ENCODE data around the gene FRMD7.

Gene FRMD7

GRCh38 chrX:132085786-132086185 is 42.0 kb downstream of the FRMD7 start:
- Histone ChIP-seq H2BK15ac (ENCODE audit: low read length) (no peak overlapping the region), H2AK5ac (ENCODE audit: low read depth, low read length) (no peak overlapping the region), H3K9me3 (replicated peaks in 1 of 2; ENCODE audit: control insufficient read depth in 2 of 2, insufficient read depth in 1 of 2, low read depth in 1 of 2, low read length in 2 of 2) (no peaks in the 10 kb centered on the region), H2BK12ac (ENCODE audit: low read length) (no peak overlapping the region), H2BK5ac (ENCODE audit: low read length) (no peak overlapping the region), H3K4me2 (ENCODE audit: insufficient read depth, low read length, poor library complexity, severe bottlenecking) (no peak overlapping the region), H3K36me3 (replicated peaks in 1 of 2; ENCODE audit: control insufficient read depth in 2 of 2, insufficient read depth in 2 of 2, low read length in 2 of 2) (no peaks in the 10 kb centered on the region), H3K4me3 (ENCODE audit: low read length in 2 of 2) (no peak overlapping the region), H3K14ac (ENCODE audit: low read length) (no peak overlapping the region), H3K4ac (ENCODE audit: low read length) (no peak overlapping the region), H2BK120ac (ENCODE audit: low read depth, low read length) (no peak overlapping the region), H3K27me3 (ENCODE audit: control insufficient read depth in 3 of 3, insufficient read depth in 3 of 3, low read depth in 1 of 3, low read length in 3 of 3) (peaks cover 0 to 39% (median 0%) of the 10 kb centered on the region in 3 experiments), H4K91ac (ENCODE audit: low read depth, low read length, poor library complexity) (no peak overlapping the region), H4K8ac (ENCODE audit: low read depth, low read length) (no peak overlapping the region), H3K23ac (ENCODE audit: low read depth, low read length, poor library complexity) (no peak overlapping the region), H3K18ac (ENCODE audit: low read length) (no peak overlapping the region), H2AFZ (ENCODE audit: low read length) (no peak overlapping the region), H3K79me1 (ENCODE audit: low read depth, low read length) (no peaks in the 10 kb centered on the region), H3K4me1 (ENCODE audit: control insufficient read depth in 2 of 2, insufficient read depth in 1 of 2, low read depth in 1 of 2, low read length in 2 of 2) (no peaks in the 10 kb centered on the region), H3K27ac (replicated peaks; ENCODE audit: low read length) (no peak overlapping the region), H3K9ac (ENCODE audit: low read depth, low read length, poor library complexity) (no peak overlapping the region)
- no peak for DNase-seq (ENCODE audit: low spot score)
- no CpG with 5 or more reads among the region's 3 CpGs for WGBS, 2 donors (ENCODE audit: extremely low coverage in 2 of 2, insufficient read length in 2 of 2, insufficient replicate concordance in 1 of 2)

GRCh38 chrX:132077912-132078311 is 49.9 kb downstream of the FRMD7 start:
- H3K9ac ChIP-seq (ENCODE audit: low read depth, low read length, poor library complexity): no peak overlapping the region
- H3K4me1 ChIP-seq (ENCODE audit: control insufficient read depth in 2 of 2, insufficient read depth in 1 of 2, low read depth in 1 of 2, low read length in 2 of 2): no peaks in the 10 kb centered on the region
- H3K36me3 ChIP-seq (replicated peaks in 1 of 2; ENCODE audit: control insufficient read depth in 2 of 2, insufficient read depth in 2 of 2, low read length in 2 of 2): no peaks in the 10 kb centered on the region
- no peak overlapping the region for H3K14ac ChIP-seq (ENCODE audit: low read length)
- peaks cover 0 to 21% (median 0%) of the 10 kb centered on the region in 3 experiments for H3K27me3 ChIP-seq (ENCODE audit: control insufficient read depth in 3 of 3, insufficient read depth in 3 of 3, low read depth in 1 of 3, low read length in 3 of 3)
- no peak overlapping the region for H2AFZ ChIP-seq (ENCODE audit: low read length)
- H4K8ac ChIP-seq (ENCODE audit: low read depth, low read length): no peak overlapping the region
- no peak overlapping the region for H2BK15ac ChIP-seq (ENCODE audit: low read length)
- H3K9me3 ChIP-seq (replicated peaks in 1 of 2; ENCODE audit: control insufficient read depth in 2 of 2, insufficient read depth in 1 of 2, low read depth in 1 of 2, low read length in 2 of 2): no peaks in the 10 kb centered on the region
- H3K4me2 ChIP-seq (ENCODE audit: insufficient read depth, low read length, poor library complexity, severe bottlenecking): no peak overlapping the region
- H3K79me1 ChIP-seq (ENCODE audit: low read depth, low read length): no peaks in the 10 kb centered on the region
- no peak overlapping the region for H3K27ac ChIP-seq (replicated peaks; ENCODE audit: low read length)
- H3K4ac ChIP-seq (ENCODE audit: low read length): no peak overlapping the region
- H2BK5ac ChIP-seq (ENCODE audit: low read length): no peak overlapping the region
- H2BK12ac ChIP-seq (ENCODE audit: low read length): no peak overlapping the region
- no peak overlapping the region for H2AK5ac ChIP-seq (ENCODE audit: low read depth, low read length)
- H3K4me3 ChIP-seq (ENCODE audit: low read length in 2 of 2): no peak overlapping the region
- H4K91ac ChIP-seq (ENCODE audit: low read depth, low read length, poor library complexity): no peak overlapping the region
- no peak overlapping the region for H3K18ac ChIP-seq (ENCODE audit: low read length)
- no peak overlapping the region for H2BK120ac ChIP-seq (ENCODE audit: low read depth, low read length)
- WGBS, 2 donors (ENCODE audit: extremely low coverage in 2 of 2, insufficient read length in 2 of 2, insufficient replicate concordance in 1 of 2): no CpG with 5 or more reads among the region's 3 CpGs
- no peak for DNase-seq (ENCODE audit: low spot score)
- H3K23ac ChIP-seq (ENCODE audit: low read depth, low read length, poor library complexity): no peak overlapping the region

GRCh38 chrX:132077414-132077813 is 50.4 kb downstream of the FRMD7 start:
- no peak overlapping the region for H2AFZ ChIP-seq (ENCODE audit: low read length)
- H3K27me3 ChIP-seq (ENCODE audit: control insufficient read depth in 3 of 3, insufficient read depth in 3 of 3, low read depth in 1 of 3, low read length in 3 of 3): peaks cover 0 to 21% (median 0%) of the 10 kb centered on the region in 3 experiments
- no CpG with 5 or more reads among the region's 1 CpG for WGBS, 2 donors (ENCODE audit: extremely low coverage in 2 of 2, insufficient read length in 2 of 2, insufficient replicate concordance in 1 of 2)

GRCh38 chrX:132071254-132071653 is 56.6 kb downstream of the FRMD7 start:
- Histone ChIP-seq H4K8ac (ENCODE audit: low read depth, low read length) (no peak overlapping the region), H2BK5ac (ENCODE audit: low read length) (no peak overlapping the region), H4K91ac (ENCODE audit: low read depth, low read length, poor library complexity) (no peak overlapping the region), H3K4me2 (ENCODE audit: insufficient read depth, low read length, poor library complexity, severe bottlenecking) (no peak overlapping the region), H3K79me1 (ENCODE audit: low read depth, low read length) (no peaks in the 10 kb centered on the region), H2AK5ac (ENCODE audit: low read depth, low read length) (no peak overlapping the region), H3K36me3 (replicated peaks in 1 of 2; ENCODE audit: control insufficient read depth in 2 of 2, insufficient read depth in 2 of 2, low read length in 2 of 2) (peaks cover 0 to 6% of the 10 kb centered on the region in 2 donors), H3K9me3 (replicated peaks in 1 of 2; ENCODE audit: control insufficient read depth in 2 of 2, insufficient read depth in 1 of 2, low read depth in 1 of 2, low read length in 2 of 2) (no peaks in the 10 kb centered on the region), H3K4ac (ENCODE audit: low read length) (no peak overlapping the region), H3K4me3 (ENCODE audit: low read length in 2 of 2) (no peak overlapping the region), H3K23ac (ENCODE audit: low read depth, low read length, poor library complexity) (no peak overlapping the region), H3K27ac (replicated peaks; ENCODE audit: low read length) (no peak overlapping the region), H2BK120ac (ENCODE audit: low read depth, low read length) (no peak overlapping the region), H3K27me3 (ENCODE audit: control insufficient read depth in 3 of 3, insufficient read depth in 3 of 3, low read depth in 1 of 3, low read length in 3 of 3) (peaks cover 0 to 1% (median 0%) of the 10 kb centered on the region in 3 experiments), H3K9ac (ENCODE audit: low read depth, low read length, poor library complexity) (no peak overlapping the region), H2BK15ac (ENCODE audit: low read length) (no peak overlapping the region), H3K14ac (ENCODE audit: low read length) (no peak overlapping the region), H3K18ac (ENCODE audit: low read length) (no peak overlapping the region), H2BK12ac (ENCODE audit: low read length) (no peak overlapping the region), H3K4me1 (ENCODE audit: control insufficient read depth in 2 of 2, insufficient read depth in 1 of 2, low read depth in 1 of 2, low read length in 2 of 2) (no peaks in the 10 kb centered on the region), H2AFZ (ENCODE audit: low read length) (no peak overlapping the region)
- DNase-seq (ENCODE audit: low spot score): no peak

More at GRCh38 chrX:132077414-132077813, 50.4 kb downstream of the FRMD7 start:
- Histone ChIP-seq H3K4ac (ENCODE audit: low read length) (no peak overlapping the region), H4K91ac (ENCODE audit: low read depth, low read length, poor library complexity) (no peak overlapping the region), H3K14ac (ENCODE audit: low read length) (no peak overlapping the region), H3K9me3 (replicated peaks in 1 of 2; ENCODE audit: control insufficient read depth in 2 of 2, insufficient read depth in 1 of 2, low read depth in 1 of 2, low read length in 2 of 2) (no peaks in the 10 kb centered on the region), H3K18ac (ENCODE audit: low read length) (no peak overlapping the region), H3K36me3 (replicated peaks in 1 of 2; ENCODE audit: control insufficient read depth in 2 of 2, insufficient read depth in 2 of 2, low read length in 2 of 2) (no peaks in the 10 kb centered on the region), H2BK12ac (ENCODE audit: low read length) (no peak overlapping the region), H3K4me3 (ENCODE audit: low read length in 2 of 2) (no peak overlapping the region), H3K4me1 (ENCODE audit: control insufficient read depth in 2 of 2, insufficient read depth in 1 of 2, low read depth in 1 of 2, low read length in 2 of 2) (no peaks in the 10 kb centered on the region), H2BK120ac (ENCODE audit: low read depth, low read length) (no peak overlapping the region), H3K23ac (ENCODE audit: low read depth, low read length, poor library complexity) (no peak overlapping the region), H3K27ac (replicated peaks; ENCODE audit: low read length) (no peak overlapping the region), H3K79me1 (ENCODE audit: low read depth, low read length) (no peaks in the 10 kb centered on the region), H3K4me2 (ENCODE audit: insufficient read depth, low read length, poor library complexity, severe bottlenecking) (no peak overlapping the region), H2BK15ac (ENCODE audit: low read length) (no peak overlapping the region), H4K8ac (ENCODE audit: low read depth, low read length) (no peak overlapping the region), H3K9ac (ENCODE audit: low read depth, low read length, poor library complexity) (no peak overlapping the region), H2AK5ac (ENCODE audit: low read depth, low read length) (no peak overlapping the region), H2BK5ac (ENCODE audit: low read length) (no peak overlapping the region)
- no peak for DNase-seq (ENCODE audit: low spot score)

Data from neuronal stem cell (in vitro differentiated cells).